Tibial nerve (tissue), 3 donors: ENCODE data around the gene HOXB8.

ENCODE experiments used
- CTCF ChIP-seq, 5 experiments: fragments of 200-600 bp in 3 of 5; fragments of 450-650 bp in 2 of 5; sonication (generic) in 3 of 5; IDR thresholded peaks; one replicate each; pipeline ENCODE4 v1.5.1; 2016 to 2019; ENCODE audit warnings: antibody characterized with exemption in 5 of 5, mild to moderate bottlenecking in 3 of 5, moderate library complexity in 2 of 5
- POLR2A ChIP-seq, 2 donors: fragments of 450-650 bp; IDR thresholded peaks; one replicate each; pipeline ENCODE4 v1.6.1; 2017; ENCODE audit warnings: antibody characterized with exemption in 2 of 2, mild to moderate bottlenecking in 2 of 2, moderate library complexity in 2 of 2

GRCh38 chr17:48617471-48618255 lies 2.6 kb upstream of the HOXB8 start:
- TF ChIP-seq CTCF (IDR thresholded peaks at IDR 0.05), result no peak
- no peak for TF ChIP-seq POLR2A (IDR thresholded peaks at IDR 0.05)
